Ovary (tissue), 3 donors: ENCODE measurements around the gene CCDC144A.

Experiments used
- CTCF ChIP-seq, 3 donors: fragments of 450-650 bp in 2 of 3; fragments of 200-600 bp in 1 of 3; IDR thresholded peaks; one replicate each; pipeline versions ENCODE4 v1.5.1 to v1.8.0; 2016 to 2022; ENCODE audit warnings: antibody characterized with exemption in 3 of 3, mild to moderate bottlenecking in 1 of 3
- EP300 ChIP-seq: sonication (generic); formaldehyde crosslinking; IDR thresholded peaks from one replicate; pipeline ENCODE4 v1.6.1; 2017; ENCODE audit warnings: antibody characterized with exemption
- POLR2A ChIP-seq: fragments of 450-650 bp; IDR thresholded peaks from one replicate; pipeline ENCODE4 v1.6.1; 2017; ENCODE audit warnings: antibody characterized with exemption, mild to moderate bottlenecking, moderate library complexity
- donor health status: DM: no; HTN: no; CAD: no.

GRCh38 chr17:16649585-16649984 lies 40.5 kb upstream of the CCDC144A start:
- TF ChIP-seq EP300, result no peak
- no peak for TF ChIP-seq CTCF (IDR thresholded peaks at IDR 0.05)
- no peak for TF ChIP-seq POLR2A
